Measurements from ENCODE around the gene CC2D1A. TPM values are rescaled to one million over a fixed set of nuclear protein-coding genes. Genes with fewer than 3 reads are reported as not detected.
A peak's percentile ranks its signal among the peaks of the same experiment; 100 is the strongest.

CC2D1A gene
- total and polyA plus RNA-seq, 7 donors, result 20.1 to 31.7 (median 23.7) TPM

DNA sequence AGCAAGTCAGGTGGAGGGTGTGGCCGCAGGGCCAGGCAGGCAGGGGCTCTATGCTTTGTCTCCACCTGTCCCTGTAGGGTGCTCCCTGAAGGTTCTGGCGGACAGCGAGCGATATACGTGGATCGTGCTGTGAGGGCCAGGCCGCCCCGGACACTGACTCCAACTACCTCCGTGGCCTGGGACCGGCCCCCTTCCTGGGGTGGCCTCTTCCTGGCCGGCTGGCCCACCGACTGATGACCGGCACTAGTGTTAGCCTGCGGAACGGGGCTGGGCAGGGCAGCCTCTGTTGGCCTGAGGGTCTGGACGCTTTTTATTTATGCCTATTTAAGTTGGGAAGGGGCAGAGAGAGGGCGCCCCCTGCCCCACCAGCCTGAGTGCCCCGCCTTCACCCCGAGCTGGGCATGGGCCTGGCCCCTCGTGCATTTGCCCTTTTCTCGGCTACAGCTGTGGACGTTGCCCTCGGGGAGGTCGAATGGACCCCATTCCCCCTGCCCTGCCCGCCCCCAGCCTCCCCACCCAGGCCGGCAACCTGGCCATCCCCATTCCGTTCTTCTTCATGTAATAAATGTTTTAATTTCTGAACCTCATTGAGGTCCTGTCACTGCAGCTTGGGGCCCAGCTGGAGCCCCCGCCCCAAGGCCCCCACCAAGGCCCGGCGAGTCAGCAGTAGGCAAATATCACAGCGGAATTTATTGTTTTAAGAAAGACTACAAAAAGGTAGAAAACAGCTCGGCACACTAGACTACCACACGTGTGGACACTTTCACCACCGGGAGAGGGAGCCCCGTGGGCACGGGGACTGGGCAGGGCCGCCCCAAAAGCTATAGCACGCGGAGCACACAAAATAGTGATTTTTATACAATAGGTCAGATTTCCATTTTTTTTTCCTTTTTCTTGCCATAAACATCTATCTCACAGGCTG, 55.1 kb downstream of the CC2D1A start:
- intact Hi-C loops (cut with DNase I), result no loop called here
- TF ChIP-seq, protein P1, sequence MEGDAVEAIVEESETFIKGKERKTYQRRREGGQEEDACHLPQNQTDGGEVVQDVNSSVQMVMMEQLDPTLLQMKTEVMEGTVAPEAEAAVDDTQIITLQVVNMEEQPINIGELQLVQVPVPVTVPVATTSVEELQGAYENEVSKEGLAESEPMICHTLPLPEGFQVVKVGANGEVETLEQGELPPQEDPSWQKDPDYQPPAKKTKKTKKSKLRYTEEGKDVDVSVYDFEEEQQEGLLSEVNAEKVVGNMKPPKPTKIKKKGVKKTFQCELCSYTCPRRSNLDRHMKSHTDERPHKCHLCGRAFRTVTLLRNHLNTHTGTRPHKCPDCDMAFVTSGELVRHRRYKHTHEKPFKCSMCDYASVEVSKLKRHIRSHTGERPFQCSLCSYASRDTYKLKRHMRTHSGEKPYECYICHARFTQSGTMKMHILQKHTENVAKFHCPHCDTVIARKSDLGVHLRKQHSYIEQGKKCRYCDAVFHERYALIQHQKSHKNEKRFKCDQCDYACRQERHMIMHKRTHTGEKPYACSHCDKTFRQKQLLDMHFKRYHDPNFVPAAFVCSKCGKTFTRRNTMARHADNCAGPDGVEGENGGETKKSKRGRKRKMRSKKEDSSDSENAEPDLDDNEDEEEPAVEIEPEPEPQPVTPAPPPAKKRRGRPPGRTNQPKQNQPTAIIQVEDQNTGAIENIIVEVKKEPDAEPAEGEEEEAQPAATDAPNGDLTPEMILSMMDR (IDR thresholded peaks at IDR 0.05), result no peak

DNA sequence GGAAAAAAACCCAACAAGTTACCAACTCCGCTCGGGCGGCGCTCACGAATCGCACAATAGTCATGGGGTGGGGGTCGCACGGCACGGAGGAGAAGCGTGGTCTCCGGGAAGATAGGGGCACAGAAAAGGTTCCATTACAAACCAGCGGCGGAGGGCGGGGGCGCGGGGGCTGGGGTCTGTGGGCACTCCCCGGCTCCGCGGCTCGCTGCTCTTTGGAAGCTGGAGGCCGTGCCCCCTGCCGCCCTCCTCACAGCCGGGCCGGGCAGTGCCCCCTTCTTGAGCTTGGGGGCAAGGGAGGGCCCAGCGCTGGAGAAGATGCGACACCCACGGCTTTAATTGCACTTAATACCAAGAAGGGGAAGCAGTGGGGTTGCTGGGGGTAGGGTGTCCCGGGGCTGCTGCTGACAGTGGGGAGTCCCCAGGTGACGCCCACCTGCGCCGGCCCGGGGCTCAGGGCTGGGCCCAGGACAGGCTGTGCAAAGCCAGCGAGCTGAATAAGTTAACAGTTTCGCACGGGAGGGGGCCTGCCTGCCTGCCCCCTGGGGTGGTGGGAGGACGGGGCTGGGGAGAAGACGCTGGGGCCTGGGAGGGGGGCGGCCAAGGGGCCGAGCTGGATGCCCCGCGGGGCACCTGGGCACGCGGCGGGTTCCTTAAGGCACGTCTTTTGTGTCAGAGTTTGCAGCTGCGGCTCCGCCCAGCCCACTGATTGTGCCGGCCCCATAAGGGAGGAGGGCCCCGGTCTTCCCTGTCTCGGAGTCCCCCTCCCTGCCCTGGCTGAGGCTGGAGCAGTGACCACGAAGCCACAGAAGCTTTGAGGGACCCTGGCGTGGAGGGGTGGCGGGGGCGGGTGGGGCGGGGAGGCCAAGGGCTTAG, 56.1 kb downstream of the CC2D1A start:
- H3K9me3 ChIP-seq, result no peaks in the 10 kb centered on the region
- ATAC-seq, result no peak
- no peak overlapping the region for H3K27ac ChIP-seq
- intact Hi-C loops (cut with DNase I), result no loop called here
- H3K4me1 ChIP-seq, result no peaks in the 10 kb centered on the region
- WGBS, 3 donors, result 82 to 86% (median 82%) methylated on average over 41 to 55 of the region's 55 CpGs
- no peak overlapping the region for H3K4me3 ChIP-seq
- H3K27me3 ChIP-seq (ENCODE audit: insufficient read depth in 3 of 3, low read length in 2 of 3), result no peaks in the 10 kb centered on the region
- DNase-seq, result no peak
- peaks cover 0 to 95% of the 10 kb centered on the region in 2 donors for H3K36me3 ChIP-seq (ENCODE audit: insufficient read depth in 1 of 2, low read depth in 1 of 2)
- TF ChIP-seq, protein P1 (IDR thresholded peaks at IDR 0.05), result no peak

More for the DNA sequence above, 55.1 kb downstream of the CC2D1A start:
- Histone ChIP-seq H3K27me3 (ENCODE audit: insufficient read depth in 3 of 3, low read length in 2 of 3) (no peaks in the 10 kb centered on the region), H3K4me1 (no peaks in the 10 kb centered on the region), H3K36me3 (ENCODE audit: insufficient read depth in 1 of 2, low read depth in 1 of 2) (peaks cover 0 to 95% of the 10 kb centered on the region in 2 donors), H3K4me3 (no peak overlapping the region), H3K9me3 (no peaks in the 10 kb centered on the region), H3K27ac (no peak overlapping the region)
- ATAC-seq (no peak), DNase-seq (no peak)
- 89 to 92% (median 90%) methylated on average over 37 to 39 of the region's 39 CpGs for WGBS, 3 donors

DNA sequence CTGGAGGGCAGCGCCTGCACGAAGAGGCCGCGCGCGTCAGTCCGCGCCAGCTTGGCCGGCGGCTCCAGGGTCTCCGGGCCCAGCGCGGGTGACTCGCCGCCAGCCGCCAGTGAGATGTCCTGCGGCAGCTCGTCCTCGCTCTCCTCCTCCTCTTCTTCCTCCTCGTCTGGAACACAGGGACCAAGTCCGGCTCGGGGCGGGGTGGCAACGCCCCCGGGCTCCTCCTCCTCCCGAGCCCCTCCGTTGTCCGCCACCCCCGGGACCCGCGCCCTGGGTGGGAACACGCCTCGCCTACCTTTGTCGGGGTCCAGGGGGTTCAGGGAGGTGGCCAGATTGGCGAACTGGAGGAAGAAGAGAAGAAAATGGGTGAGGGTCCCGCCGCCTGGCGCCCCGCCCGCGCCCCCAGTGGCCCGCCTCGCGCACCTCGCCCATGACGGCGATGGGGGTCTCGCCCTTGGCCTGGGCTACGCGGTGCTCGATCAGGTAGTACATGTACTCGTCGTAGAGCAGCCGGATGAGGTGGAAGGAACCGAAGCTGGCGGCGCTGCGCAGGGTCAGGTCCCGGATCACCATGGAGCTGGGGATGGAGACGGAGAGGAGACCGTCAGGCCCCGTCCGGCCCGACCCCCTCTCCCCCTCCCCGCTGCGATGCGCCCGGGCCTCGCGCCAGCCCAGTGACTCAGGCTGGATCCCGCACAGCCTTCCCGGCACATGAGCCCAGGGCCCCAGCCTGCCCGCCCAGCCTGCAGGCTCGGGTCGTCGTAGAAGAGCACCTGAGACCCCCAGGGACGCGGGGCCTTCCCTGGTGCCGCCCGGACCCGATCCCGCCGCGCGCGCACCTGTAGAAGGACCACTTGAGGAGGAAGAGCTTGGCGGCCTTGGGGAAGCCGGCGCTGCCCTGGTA, 57.0 kb downstream of the CC2D1A start:
- ATAC-seq (peak in 3 of 4 donors; percentile 7 to 26 (median 18)), DNase-seq (peak in 1 of 2 donors; percentile 58)
- no peaks in the 10 kb centered on the region for H3K9me3 ChIP-seq
- intact Hi-C loops (cut with DNase I), result no loop called here
- H3K27me3 ChIP-seq (ENCODE audit: insufficient read depth in 3 of 3, low read length in 2 of 3), result no peaks in the 10 kb centered on the region
- 78 to 84% (median 82%) methylated on average over 72 to 89 of the region's 89 CpGs for WGBS, 3 donors
- no peak overlapping the region for H3K4me3 ChIP-seq
- no peaks in the 10 kb centered on the region for H3K4me1 ChIP-seq
- TF ChIP-seq, protein P1 (IDR thresholded peaks at IDR 0.05), result no peak
- no peak overlapping the region for H3K27ac ChIP-seq
- H3K36me3 ChIP-seq (ENCODE audit: insufficient read depth in 1 of 2, low read depth in 1 of 2), result peaks cover 0 to 95% of the 10 kb centered on the region in 2 donors

DNA sequence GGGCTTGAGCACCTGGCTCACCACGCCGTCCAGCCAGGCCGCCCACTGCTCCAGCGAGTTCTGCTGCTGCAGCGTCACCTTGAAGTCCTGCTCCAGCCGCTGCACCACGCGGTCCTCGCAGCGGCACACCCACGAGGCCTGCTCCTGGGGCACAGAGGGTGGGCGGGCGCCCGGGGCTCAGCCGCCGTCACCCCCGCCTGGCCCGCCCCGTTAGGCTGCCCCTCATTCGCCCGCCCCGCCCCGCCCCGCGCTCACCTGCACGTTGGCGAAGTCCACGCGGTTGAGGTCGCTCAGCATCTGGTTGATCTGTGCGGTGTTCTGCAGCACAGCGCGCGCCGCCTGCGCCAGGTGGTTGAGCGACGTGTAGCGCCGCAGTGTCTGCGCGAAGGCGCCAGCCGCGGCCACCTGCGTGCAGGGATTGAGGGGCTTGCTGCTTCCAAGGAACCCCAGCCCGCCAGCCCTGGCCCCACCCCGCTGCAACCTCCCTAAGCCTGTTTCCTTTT, 57.7 kb downstream of the CC2D1A start:
- Histone ChIP-seq H3K9me3 (no peaks in the 10 kb centered on the region), H3K27me3 (ENCODE audit: insufficient read depth in 3 of 3, low read length in 2 of 3) (no peaks in the 10 kb centered on the region), H3K36me3 (ENCODE audit: insufficient read depth in 1 of 2, low read depth in 1 of 2) (peaks cover 0 to 95% of the 10 kb centered on the region in 2 donors), H3K4me1 (no peaks in the 10 kb centered on the region), H3K27ac (no peak overlapping the region), H3K4me3 (no peak overlapping the region)
- TF ChIP-seq, protein P1 (IDR thresholded peaks at IDR 0.05), result no peak
- 89 to 94% (median 90%) methylated on average over 40 to 48 of the region's 48 CpGs for WGBS, 3 donors
- intact Hi-C loops (cut with DNase I), result no loop called here
- no peak for DNase-seq
- ATAC-seq, result peak in 1 of 4 donors; percentile 9

All from psoas muscle (tissue), 8 donors.